GM04503 (cell line): Measurements from ENCODE around the gene OR7D2.
"Not testable (repeated sequence)": the region's sequence is repeated elsewhere in the genome, so short reads cannot be mapped to it uniquely, and the experiment has no call there.

Source experiments
- DNase-seq: peaks from one replicate; pipeline ENCODE4 v3.0.0-alpha.2; 2012; ENCODE audit warnings: low read depth

OR7D2 gene

DNA sequence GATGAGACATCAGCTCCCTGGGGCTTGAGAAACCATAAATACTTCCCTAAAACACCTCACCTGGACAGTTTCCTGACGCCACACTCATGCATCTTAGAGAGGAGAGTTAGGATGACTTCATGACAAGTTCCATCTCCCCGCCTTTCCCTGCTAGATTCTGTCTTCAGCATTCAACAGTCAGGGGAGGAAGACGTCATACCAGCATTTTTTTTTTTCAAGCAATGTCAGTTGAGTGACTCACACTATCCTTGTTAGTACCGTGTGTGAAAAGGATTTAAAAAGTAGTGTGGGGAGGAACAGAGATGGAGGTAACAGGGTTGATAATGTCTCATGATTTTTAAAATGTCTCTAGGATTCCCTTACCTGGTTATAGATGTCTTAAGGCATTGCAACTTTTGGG lies at the start of gene OR7D2:
TSS of gene OR7D2 (plus strand) at position 79 of the 400 bp plus-strand sequence. CDS start 6,803 bp downstream, outside the sequence.
- no peak for DNase-seq

DNA sequence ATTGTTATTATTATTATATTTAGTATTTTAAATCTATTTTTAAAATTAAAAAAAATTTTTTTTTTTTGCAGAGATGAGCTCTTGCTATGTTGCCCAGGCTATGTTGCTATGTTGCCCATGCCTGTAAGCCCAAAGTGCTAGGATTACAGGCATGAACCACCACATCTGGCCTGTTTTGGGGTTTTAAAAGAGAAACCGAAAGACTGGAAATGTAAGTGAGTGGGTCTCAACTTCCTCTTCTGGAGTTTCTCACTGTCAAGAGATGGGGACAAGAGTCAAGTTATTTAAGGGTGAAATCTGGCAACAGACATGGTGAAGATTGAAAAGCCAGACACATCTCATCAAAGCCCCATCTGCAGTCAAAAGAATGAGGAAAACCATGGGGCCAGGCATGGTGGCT lies 47.8 kb upstream of the OR7D2 start:
- DNase-seq: no peak

DNA sequence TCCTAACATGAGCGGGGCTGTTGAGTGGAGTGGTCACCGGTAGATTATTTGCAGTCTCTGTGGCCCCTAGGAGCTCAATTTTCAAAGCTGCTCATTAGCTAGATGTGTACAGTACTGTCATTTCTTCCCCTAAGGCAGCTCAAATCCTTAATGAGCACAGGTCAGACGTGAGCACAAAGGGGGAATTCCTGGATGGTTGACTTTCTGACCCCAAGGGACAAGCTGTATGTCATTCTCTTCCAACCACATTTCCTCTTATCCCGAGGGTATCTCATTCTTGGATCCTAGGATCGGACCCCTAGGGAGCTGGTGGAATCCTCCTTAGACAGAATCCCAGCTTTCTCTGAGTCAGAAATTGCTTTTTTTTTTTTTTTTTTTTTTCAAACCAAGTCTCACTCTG lies 46.4 kb upstream of the OR7D2 start:
- DNase-seq: no peak

DNA sequence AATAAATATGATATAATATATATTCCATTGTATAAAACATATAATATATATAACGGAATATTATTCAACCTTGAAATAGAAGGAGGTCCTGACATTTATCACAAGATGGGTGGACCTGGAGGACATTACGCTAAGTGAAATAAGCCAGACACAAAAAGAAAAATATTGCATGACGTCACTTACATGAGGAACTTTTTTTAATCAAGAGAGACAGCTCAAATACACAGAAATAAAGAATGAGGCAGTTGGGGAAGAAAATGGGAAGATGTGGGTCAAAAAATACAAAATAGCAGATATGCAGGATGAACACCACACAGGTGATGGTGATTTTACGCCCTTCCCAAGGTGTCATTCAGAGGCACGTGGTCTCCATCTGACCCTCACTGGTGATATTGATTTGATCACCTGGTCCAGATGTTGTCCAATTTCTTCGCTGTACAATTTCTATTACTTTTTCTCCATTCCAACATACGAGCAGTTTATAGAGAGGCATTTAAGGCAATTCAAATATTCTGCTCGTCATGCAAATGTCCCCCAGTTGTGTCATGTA lies 39.1 kb upstream of the OR7D2 start:
- DNase-seq: no peak

DNA sequence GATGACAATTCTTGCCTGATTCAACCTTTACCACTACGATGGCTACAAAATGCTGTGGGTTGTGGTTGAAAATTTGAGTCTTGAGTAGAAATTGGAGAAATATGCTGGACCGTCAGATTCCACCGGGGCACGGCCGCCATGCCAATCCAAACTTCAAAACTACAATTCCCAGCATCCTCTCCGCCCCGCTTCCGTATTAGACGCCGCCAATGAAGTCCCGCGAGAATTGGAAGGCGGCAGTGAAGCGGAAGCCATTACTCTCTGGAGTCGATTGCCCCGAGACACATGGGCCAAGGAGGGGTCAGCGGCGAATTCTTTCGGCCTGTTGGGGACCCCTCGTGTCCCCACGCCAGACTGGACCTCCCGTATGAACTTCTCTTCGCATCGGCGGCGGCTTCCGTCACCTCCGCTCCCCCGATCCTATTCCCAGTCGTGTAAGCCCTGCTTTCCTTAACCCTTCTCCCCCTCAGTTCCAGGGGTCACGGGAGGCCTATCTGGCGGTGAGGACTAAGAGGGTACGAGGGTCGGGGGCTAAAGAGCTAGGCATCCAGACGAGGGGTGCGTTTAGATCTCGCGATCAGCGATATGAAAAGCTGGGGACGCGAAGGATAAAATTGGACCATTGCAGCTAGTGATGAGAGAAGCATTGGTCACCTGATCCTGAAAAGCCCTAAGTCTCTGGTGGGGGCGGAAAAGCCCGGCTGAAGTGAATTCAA lies 38.5 kb upstream of the OR7D2 start, which contains the start of gene ZNF317:
TSS of gene ZNF317 (plus strand) at position 239 of the 716 bp plus-strand sequence. CDS start 15,620 bp downstream, outside the sequence.
- DNase-seq: peak; percentile 56

DNA sequence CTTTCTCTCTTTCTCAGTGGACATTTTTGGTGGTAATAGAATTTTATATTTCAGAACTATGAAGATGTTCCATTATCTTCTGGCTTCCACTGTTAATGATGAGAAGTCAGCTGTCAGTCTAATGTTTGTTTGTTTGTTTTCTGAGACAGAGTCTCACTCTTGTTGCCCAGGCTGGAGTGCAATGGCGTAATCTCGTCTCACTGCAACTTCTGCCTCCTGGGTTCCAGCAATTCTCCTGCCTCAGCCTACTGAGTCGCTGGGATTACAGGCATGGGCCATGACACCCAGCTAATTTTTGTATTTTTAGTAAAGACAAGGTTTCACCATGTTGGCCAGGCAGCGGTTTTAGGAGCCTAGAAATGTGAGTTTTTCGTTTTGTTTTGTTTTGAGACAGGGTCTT lies 33.9 kb upstream of the OR7D2 start:
- no peak for DNase-seq

DNA sequence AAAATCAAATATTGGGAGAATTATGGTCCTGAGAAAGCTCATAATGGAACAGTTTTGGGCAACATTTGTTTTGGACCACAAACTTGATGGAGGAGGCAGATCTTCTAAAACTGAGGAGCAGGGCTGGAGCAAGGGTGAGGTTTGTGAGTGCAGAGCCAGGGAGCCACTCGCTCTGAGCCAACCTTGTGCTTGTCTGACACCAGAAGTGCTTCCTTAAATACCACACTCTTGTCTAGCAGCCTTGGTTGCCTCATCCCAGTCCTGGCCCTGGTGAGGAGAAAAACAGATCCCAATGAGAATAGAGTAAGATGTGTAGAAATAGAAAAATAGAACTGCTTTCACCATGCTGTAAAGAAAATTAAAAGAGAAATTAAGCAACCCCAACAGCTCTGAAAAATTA lies 31.9 kb upstream of the OR7D2 start:
- DNase-seq: no peak

DNA sequence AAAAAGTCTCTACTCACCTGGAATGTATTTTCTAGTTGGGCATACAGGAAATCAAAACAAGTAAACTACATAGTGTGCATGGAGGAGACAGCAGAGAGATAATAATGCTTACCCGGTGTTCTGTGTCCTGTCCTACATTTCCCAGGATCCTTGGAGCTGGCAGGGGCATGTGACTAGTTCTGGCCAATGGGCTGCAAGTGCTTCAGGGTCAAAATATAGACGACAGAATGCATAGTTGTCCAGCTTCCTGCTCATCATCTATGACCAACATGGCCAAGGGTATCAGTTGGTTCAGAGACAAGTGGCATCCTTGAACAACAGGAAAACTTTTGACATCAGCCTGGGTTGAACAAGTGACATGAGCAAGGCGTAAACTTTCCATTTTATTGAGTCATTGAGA lies 30.1 kb upstream of the OR7D2 start:
- DNase-seq: no peak

DNA sequence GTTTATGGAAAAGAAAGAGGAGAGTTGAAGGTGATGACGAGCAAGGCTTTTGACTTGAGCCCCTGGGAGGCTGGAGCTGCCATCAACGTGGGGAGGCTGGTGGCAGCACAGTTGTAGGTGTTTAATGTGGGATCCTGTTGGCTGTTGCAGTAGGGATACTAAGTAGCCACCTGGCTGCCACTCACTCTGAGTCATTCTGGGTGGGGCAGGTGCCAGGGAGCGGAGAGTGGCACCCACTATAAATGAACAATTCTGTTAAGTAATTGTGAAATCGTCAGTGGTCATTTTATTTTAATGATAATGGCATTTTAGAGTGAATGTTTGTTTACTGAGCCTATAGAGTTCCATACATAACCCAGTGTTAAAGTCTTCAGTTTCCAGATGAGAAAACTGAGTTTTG lies 28.8 kb upstream of the OR7D2 start:
- DNase-seq: no peak

DNA sequence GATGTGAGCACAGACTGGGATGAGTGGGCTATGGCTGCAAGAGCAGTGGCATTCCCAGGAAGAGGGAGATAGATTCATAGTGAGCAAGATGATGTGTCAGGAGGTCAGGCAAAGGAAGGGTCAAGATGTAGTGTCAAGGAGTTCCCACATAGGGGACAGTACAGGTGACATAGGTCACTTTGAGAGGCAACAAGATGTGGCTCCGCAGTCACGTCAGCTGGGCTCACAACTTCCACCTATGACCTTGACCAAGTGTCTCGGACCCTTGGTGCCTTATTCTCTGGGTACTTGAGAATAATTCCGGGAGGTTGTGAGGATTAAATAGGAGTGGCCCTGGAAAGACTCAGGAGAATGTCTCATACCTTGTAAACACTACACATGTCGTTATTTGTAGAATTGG lies 28.1 kb upstream of the OR7D2 start:
- DNase-seq: no peak

DNA sequence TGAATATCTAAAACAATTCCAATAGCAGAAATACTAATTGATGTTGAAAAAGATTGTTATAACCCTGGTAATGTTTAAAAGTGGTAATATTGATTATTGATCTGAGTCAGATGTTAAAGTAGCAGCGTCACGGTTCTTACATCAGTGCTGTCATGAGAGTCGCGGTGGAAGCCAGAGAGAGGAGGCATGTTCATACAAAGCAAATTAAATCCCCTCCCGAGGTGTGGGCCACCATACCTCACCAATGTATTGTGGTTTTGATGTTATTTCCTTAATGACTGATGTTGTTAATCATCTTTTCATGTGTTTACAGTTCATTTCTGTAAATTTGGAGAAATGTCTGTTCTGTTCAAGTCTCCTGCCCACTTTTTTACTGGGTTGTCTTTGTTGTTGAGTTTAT lies 27.4 kb upstream of the OR7D2 start:
- no peak for DNase-seq

DNA sequence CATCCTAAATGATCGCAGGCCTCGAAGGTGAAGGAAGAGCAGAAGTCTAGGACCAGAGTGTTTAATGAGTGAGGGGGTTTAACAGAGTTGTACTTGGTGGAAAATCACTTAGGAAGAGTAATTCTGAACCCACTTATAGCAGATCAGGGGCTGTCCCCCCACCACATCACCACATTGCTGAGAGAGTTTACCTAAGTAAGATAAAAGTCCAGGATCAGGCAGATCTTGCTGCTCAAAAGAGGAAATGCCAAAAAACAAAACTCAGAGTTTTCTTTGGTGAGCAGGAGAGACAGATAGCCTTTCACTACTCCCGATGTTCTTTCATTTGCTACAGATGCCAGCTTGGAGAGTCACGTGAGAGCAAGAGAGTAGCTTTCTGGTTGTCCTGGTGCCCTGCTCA lies 23.2 kb upstream of the OR7D2 start:
- no peak for DNase-seq

DNA sequence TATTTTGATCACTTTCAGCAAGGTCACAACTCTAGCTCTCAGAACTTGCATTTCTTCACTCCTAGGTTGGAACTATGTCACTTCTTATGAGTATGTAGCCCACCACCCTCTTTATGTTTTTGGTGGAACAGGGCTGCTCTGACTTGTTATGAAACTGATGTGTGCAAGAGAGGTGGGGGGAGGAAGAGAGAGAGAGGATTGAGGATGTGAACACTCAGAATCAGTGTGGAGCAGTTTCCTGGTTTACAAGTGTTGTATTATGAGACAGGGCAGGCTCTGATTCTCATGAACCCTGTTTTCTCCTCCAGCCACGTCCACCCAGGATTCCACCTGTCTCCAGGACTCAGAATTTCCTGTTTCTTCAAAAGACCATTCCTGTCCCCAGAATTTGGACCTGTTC lies 22.5 kb upstream of the OR7D2 start:
- no peak for DNase-seq

DNA sequence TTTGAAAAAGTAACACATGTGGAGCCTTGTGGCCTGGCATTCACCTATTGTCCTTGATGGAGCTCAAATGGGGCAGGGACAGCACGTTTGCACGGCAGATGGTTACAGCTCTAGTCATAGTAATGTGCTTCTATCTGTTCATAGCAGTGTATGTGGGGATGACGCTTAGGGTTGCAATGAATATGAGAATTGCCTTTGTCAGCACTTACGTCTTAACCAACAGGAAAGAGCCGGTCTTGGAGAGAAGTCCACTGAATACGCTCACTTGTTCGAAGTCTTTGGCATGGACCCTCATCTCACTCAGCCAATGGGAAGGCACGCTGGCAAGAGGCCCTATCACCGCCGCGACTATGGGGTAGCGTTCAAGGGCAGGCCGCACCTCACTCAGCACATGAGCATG lies 18.9 kb upstream of the OR7D2 start:
- DNase-seq: no peak

DNA sequence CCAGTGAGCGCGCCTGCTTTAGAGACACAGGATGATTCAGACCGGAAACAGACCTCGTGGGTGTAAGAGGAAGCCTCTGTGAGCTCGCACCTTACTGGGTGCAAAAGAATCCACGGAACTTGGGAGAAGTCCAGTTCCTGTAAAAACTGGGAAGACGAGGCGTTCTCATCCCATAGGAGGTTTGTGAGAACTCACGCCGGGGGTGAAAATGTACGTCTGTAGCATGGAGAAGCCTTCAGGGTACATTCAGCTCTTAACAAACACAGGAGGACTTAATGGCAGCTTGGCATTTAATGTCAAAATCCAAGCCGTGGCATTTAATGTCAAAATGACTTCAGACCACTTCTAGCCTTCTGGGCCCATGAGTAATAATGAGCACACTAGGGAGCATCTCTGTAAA lies 17.4 kb upstream of the OR7D2 start:
- DNase-seq: no peak

DNA sequence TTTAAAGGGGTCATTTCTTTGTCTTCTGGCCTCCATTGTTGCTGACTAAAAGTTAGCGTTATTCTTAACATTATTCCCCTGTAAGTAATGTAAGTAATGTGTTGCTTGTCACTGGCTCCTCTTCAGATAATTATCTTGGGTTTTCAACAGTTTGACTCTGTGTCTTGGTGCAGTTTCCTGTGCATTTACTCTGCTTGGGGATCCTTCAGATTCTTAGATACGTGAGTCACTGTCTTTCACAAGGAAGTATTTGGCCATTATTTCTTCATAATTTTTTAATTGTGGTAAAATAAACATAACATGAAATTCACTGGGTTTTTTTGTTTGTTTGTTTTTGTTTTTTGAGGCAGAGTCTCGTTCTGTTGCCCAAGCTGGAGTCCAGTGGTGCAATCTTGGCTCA lies 13.5 kb upstream of the OR7D2 start:
- peak; percentile 3 for DNase-seq

DNA sequence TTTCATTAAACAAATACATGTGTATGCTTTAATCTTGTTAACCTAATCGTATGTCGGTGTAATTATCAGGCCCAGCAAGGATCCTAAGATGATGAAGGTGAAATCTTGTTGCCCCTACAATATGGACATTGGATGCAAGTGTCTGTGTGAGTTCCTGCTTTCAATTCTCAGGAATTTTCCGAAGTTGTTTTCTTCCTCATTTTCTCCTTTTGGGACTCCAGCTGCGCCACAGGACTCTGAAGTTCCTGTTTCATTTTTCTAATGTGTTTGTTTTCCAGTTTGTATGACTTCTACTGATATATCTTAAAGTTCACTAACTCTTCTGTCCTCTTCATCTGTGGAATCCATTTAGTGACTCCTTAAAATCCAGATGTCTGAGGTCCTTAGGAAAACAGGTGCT lies 11.9 kb upstream of the OR7D2 start:
- DNase-seq: no peak

DNA sequence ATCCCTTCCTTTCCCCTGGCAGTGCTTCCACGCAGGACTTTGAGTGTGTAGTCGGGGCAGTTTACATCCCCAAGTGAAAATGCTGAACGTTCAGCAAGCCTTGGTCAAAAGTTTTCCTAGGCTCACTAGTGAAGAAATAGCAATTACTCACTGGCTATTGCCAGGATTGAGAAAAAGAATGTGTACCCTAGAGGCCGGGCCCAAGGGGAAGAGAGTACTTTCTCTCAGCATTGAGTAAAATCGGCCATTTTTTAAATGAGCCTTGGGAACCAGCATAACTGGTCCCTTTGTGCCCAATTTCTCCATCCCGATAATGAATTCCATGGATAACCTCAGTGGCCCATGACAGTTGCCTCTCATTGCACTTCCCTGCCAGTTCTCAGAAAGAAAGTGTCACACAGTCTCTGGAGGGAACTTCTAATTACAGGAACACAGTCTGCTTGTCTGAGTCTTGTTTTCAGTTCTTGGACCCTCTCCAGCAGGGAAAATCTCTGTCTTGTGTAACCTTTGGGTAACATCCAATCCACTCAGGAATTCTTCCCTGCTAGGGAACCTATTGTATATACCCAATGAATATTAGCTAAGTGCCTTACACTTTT lies 7.3 kb upstream of the OR7D2 start:
- DNase-seq: peak; percentile 3

DNA sequence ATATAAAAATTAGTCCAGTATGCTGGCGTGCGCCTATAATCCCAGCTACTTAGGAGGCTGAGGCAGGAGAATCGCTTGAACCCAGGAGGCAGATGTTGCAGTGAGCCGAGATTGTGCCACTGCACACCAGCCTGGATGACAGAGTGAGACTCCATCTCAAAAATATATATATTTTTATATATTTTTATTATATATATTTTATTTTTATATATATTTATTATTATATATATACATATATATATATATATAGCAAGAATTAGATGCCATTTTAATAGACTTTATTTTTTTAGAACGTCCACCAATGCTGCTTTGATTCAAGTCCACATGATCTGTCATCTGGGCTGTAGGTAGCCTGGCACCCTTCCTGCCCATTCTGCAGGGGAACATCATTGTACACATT lies 3.5 kb upstream of the OR7D2 start:
- no peak for DNase-seq

DNA sequence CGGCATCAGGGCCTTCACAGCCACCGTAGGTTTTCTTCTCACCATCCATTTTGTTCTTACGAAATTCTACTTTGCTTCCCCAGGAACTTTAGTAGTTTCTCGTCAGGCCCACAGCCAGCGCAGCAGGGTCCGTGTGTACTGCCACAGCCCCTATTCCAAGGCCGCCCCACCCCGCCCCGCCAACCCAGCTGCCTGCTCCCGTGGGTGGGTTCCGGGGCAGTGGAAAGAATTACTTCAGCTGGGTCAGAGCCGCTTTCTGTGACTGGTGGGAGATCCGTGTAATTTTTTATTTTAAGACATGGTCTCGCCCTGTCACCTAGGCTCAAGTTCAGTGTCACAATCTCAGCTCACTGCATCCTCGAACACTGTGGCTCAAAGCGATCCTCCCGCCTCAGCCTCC lies 4.2 kb downstream of the OR7D2 start:
- no peak for DNase-seq

DNA sequence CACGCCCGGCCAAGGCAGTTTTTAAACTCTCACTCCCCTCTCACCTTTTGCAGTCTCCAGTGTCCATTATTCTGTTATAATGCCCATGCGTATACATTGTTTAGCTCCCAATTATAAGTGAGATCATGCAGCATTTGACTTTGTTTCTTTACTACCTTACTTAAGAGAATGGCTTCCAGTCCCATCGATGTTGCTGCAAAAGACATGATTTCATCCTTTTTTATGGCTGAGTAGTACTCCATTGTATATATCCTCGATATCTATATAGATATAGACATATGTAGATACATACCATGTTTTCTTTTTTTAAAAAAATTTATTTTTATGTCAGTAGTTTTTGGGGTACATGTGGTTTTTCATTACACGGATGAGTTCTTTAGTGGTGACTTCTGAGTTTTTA lies 8.4 kb downstream of the OR7D2 start:
- no peak for DNase-seq

DNA sequence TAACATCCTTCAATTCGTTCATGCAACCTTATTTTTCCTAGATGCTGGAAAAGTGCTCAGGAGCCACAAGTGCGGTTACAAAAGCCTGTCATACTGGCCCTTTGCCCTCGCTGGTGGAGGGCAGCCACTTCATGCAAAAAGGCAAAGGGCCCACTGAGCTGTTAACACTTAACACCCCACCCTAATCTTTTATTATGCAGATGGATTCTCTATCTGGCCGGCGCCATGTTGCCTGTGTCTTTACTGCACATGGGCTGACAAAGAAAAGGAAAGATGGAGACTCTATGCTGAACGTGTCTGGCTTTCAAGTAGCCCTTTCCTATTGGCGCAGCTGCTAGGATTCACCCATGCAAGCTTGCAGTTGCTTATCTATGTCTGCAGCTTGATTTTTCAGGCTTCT lies 10.8 kb downstream of the OR7D2 start:
- DNase-seq: no peak

DNA sequence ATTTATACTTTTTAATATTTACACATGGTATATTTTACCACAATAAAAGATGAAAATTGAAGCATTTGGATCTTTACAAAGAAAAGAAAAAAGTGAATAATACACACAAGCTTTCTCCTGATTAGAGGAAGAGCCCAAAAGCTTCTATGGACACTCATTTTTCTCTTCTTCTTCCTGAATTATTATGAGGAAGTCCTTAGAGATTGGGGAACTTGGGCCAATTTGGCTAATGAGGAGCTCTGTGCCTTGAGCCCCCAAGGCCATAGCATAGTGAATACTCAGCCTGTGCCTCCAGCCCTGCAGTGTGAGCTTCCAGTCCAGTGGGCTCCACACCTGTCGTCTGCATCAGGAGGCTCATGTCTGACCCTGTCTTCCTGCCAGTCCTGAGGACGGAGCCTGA lies 19.3 kb downstream of the OR7D2 start:
- not testable (repeated sequence) for DNase-seq
